ENCODE results near the gene CCR6.
"Not testable (repeated sequence)": the region's sequence is repeated elsewhere in the genome, so short reads cannot be mapped to it uniquely, and the experiment has no call there.

The CCR6 gene

DNA sequence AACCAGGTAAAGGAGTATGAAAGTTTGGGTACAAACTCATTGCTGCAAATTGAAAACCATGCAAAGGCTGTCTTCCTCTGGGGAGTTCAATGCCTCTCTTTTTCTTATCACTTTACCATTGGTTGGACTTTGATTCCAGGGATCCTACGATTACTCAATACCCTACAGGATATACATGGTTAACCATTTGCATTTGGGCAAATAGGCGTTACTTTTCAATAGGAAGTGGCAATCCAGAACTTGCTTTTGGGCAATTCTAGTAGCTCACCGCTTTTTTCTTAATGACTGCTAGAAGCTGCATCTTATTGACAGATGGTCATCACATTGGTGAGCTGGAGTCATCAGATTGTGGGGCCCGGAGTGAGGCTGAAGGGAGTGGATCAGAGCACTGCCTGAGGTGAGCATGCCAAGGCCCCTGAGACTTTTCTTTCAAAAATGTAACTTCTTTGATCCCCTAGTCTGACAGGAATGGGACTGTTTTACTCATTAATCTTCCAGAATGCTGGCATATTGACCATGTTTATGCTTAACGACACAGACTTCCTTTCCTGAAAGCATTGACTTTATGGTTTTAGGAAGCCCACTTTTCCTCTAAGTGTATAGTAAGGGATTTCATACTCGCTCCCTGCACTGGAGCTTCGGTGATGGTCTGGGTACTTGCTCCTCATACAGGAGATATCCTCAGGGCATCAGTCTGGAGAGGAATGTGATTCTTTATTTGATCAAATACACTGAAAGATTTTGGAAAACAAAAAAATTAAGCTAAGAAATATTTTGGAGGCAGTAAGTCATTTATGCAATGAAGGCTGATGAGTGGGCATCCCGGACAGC is at the start of gene CCR6:
CCR6 (plus strand) TSS at position 270 of the 831 bp plus-strand sequence. CDS start 13,039 bp downstream, outside the sequence.
- no peak for DNase-seq

GRCh38 chr6:167073679-167074274 is 49.1 kb upstream of the CCR6 start:
- no peak for DNase-seq

DNA sequence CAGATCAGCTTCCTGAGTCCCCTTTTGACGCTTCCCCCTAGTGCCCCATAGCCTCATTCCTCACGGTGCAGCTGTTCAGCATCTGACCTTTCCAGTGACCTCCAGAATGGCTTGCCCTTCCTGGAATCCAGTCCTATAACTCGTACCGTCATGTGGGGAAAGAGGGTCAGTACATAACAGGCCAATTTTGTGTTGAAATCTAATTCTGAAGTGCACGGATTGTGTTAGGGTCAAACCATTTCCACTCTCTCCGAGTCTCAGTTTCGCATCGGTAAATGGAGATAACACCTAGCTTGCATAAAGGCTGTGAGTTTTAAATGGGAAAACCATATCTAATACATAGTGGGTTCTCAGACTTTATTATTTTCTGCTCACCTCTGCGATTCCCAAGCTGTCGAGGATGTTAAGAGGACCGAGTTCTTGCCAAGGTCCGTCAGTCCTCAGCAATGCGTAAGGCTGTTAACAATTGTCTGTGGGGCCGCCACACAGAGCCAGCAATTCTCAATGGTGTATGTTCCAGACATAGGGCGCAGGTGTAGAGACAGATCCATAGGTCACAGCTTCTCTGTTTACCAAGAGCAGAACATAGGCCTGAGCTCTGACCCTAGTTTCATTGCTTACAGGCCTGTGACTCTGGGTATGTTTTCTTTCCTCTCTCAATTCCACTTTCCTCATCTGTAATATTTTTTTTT is 45.5 kb upstream of the CCR6 start:
- no peak for DNase-seq

- no peak for DNase-seq
Measured at GRCh38 chr6:167078745-167079144, 44.2 kb upstream of the CCR6 start.

- DNase-seq = no peak
Measured at GRCh38 chr6:167079853-167080297, 43.0 kb upstream of the CCR6 start.

- no peak for DNase-seq
Measured at GRCh38 chr6:167087857-167088354, 35.0 kb upstream of the CCR6 start.

DNA sequence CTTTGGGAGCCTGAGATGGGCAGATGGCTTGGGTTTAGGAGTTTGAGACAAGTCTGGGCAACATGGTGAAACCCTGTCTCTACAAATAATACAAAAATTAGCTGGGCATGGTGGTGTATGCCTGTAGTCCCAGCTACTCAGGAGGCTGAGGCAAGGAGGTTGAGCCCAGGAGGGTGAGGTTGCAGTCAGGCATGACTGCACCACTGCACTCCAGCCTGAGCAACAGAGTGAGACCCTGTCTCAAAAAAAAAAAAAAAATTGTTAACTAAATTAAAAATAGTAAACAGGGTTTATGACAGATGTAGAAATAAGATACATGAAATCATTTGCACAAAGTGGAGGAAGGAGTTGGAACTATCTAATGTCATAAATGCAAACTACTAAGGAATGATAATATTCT is 34.2 kb upstream of the CCR6 start:
- DNase-seq = not testable (repeated sequence)

- no peak for DNase-seq
Measured at GRCh38 chr6:167089243-167090142, 33.4 kb upstream of the CCR6 start.

DNA sequence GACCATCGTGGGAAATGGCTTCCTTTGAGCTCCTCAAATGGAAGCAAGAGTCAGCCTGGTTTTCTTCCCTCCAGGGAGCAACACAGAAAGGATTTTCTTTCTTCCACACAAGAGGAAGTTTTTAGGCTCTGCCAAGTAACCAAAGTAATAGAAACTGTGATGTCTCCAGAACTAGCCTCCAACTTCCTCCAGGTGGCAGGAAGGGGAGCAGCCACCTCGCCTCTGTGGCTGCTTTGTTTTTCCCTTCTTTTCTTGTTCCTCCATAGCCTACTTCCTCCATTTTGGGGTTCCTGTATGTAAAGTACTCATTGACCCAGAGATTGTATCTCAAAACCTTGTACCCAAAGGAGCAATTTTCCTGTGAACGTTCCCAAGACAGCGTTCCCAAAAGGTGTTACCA is 32.7 kb upstream of the CCR6 start:
- DNase-seq = no peak

DNA sequence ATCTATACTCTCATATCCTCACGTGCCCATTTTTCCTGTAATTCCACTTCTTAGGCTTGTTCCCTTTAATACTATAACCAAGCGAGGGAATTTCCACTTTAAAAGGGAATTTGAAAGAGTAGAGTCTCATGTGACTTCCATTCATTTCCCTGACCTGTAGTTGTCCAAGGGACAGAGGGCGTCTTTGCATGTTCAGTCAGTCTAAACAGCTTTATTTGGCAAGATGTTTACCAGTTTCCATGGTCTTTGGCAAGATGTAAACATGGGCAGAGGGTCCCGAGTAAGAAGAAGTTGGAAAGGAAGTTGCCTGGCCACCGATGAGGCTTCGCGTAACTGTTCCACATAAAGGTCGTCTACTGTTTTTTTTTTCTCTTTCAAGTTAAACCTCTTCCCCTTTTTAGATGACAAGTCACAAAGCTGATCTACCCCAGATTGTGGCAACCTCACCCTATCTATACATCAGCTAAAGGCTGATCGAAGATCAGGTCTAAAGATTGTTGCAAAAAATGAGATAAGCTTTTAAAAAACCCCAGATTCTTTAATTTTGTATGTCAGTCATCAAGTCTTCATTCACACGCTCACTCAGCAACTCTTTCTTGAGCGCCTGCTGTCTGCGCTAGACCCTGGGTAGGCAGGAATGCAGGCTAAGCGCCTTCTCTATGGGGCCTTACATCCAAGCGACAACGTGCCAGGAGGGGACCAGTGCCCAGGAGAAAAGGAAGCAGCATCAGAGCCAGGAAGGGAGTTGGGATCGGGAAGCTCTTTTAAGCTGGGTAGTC is 31.7 kb upstream of the CCR6 start:
- DNase-seq = no peak

- no peak for DNase-seq
Measured at GRCh38 chr6:167091805-167092107, 31.1 kb upstream of the CCR6 start.

- no peak for DNase-seq
Measured at GRCh38 chr6:167092672-167093339, 30.1 kb upstream of the CCR6 start.

- no peak for DNase-seq
Measured at GRCh38 chr6:167093406-167093921, 29.4 kb upstream of the CCR6 start.

GRCh38 chr6:167093922-167094432 is 28.9 kb upstream of the CCR6 start:
- no peak for DNase-seq

DNA sequence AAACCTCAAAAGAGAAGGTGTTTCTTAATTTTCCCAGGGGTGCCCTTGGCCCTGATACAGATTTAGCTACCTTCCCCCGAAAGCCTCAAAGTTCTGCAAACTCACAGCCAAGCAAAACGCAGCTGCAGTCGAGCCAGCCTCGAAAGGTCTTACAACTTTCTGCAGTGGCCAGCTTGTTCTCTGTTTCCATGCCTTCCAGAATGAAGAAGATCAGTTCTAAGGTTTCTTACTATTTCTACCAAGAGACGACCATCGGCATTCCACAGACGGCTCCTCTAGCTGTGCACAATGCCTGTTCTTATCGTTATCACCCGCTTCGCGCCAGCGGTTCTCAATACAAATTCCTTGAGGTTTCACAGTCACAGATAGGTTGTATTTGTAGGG is 28.5 kb upstream of the CCR6 start:
- DNase-seq = no peak

GRCh38 chr6:167094820-167095637 is 27.9 kb upstream of the CCR6 start:
- no peak for DNase-seq

DNA sequence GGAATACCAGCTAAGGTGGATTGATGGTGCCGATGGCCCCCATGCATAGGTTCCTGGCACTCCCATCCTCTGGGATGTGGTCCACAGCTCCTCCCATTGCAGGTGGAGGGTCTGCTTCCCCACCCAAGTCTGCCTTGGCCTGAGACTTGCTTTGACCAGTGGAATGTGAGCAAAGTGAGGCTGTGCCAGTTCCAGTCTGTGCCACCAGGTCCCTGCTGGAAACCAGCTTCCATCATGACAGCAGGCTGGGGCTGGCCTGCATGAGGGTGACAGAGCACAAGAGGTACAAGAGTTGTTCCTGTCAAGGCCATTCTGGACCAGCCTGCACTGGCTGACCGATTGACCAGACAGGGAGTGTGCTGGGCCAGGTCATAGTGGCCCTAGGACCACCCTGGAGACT is 27.0 kb upstream of the CCR6 start:
- no peak for DNase-seq

GRCh38 chr6:167096991-167097390 is 25.9 kb upstream of the CCR6 start:
- no peak for DNase-seq

- DNase-seq = no peak
Measured at GRCh38 chr6:167097770-167098169, 25.1 kb upstream of the CCR6 start.

DNA sequence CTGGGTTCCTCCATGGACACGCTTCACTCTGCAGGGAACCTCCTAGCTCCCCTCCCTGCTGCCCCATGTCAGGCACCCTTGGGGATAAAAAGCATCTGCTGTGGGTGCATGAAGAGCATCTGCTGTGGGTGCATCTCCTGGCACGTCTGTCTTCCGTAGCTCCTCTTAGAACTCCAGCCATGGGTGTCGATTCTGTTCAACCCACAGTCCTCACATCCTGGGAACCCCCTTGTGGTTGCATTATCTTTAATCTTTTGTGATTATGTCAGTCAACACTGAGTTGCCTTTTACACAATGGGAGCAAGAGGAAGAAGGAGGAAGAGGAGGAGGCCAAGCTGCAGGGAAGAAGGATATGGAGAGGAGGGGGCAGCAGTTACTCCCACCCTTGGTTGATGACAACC is 24.1 kb upstream of the CCR6 start:
- DNase-seq = no peak
